ENCODE results near the gene EMILIN3. TPM values are rescaled to one million over a fixed set of nuclear protein-coding genes. Genes with fewer than 3 reads are reported as not detected.

The EMILIN3 gene
- total and polyA plus RNA-seq, 2 of the 4 experiments (the other 2 are of a cell fraction), result under 0.01 to 0.07 TPM

- no peak overlapping the region for H3K56ac ChIP-seq (ENCODE audit: extremely low read depth, insufficient read depth, low read length)
- CTCF ChIA-PET, result no interaction called here
- no peak overlapping the region for H4K91ac ChIP-seq (ENCODE audit: insufficient read depth, low read depth, low read length)
- H4K5ac ChIP-seq (ENCODE audit: low read depth, low read length), result no peak overlapping the region
- H2BK20ac ChIP-seq (ENCODE audit: low read depth, low read length), result no peak overlapping the region
- intact Hi-C loops (cut with micrococcal nuclease), result no loop called here
- TF ChIP-seq MAFK (IDR thresholded peaks at IDR 0.05; ENCODE audit: low read depth, low read length), result no peak
- ATAC-seq (ENCODE audit: low read depth), result no peak
- H2BK120ac ChIP-seq (ENCODE audit: low read depth, low read length), result no peak overlapping the region
- no peak overlapping the region for H3K14ac ChIP-seq (replicated peaks; ENCODE audit: low read depth, low read length)
- H3K9me3 ChIP-seq (ENCODE audit: control insufficient read depth, insufficient read depth, low read length), result no peaks in the 10 kb centered on the region
- no peaks in the 10 kb centered on the region for H3K36me3 ChIP-seq (ENCODE audit: control insufficient read depth, insufficient read depth, low read length)
- no peak overlapping the region for H3K4me3 ChIP-seq (ENCODE audit: insufficient read depth, low read depth, low read length)
- WGBS, 2 experiments (ENCODE audit: extremely low coverage in 2 of 2, insufficient read length in 1 of 2), result 84% methylated on average over 7 of the region's 13 CpGs; no CpG with 5 or more reads in 1 of the 2 experiments
- dilution Hi-C loops (cut with HindIII; ENCODE audit: low sequenced_read_pairs, unreplicated experiment), result no loop called here
- no peak overlapping the region for H2BK5ac ChIP-seq (ENCODE audit: low read depth, low read length, poor library complexity, severe bottlenecking)
- in situ Hi-C loops (cut with MboI; ENCODE audit: low sequenced_read_pairs), result no loop called here
- no peak overlapping the region for H4K8ac ChIP-seq (ENCODE audit: low read depth in 2 of 2, low read length in 2 of 2)
- H3K27ac ChIP-seq (ENCODE audit: insufficient read depth, low read length), result no peak overlapping the region
- no peak overlapping the region for H2BK15ac ChIP-seq (ENCODE audit: low read depth, low read length)
- no peaks in the 10 kb centered on the region for H3K4me1 ChIP-seq (ENCODE audit: control insufficient read depth, insufficient read depth, low read length)
- H3K23ac ChIP-seq (ENCODE audit: low read depth, low read length), result no peak overlapping the region
- no peak overlapping the region for H2AFZ ChIP-seq (replicated peaks; ENCODE audit: low read length, poor library complexity)
- peaks cover 4% of the 10 kb centered on the region; the same call in 1 of the 2 replicates for H4K20me1 ChIP-seq (ENCODE audit: insufficient read depth, low read length)
- no peak overlapping the region for H2AK9ac ChIP-seq (replicated peaks; ENCODE audit: low read depth, low read length, poor library complexity)
- H2AK5ac ChIP-seq (ENCODE audit: low read depth, low read length), result no peak overlapping the region
- H3K18ac ChIP-seq (ENCODE audit: low read depth, low read length), result no peak overlapping the region
- BruUV-seq (replicated peaks), result no TSS peak
- no peak overlapping the region for H3K4ac ChIP-seq (ENCODE audit: low read depth, low read length)
- POLR2A ChIA-PET (ENCODE audit: unreplicated experiment), result no interaction called here
- H3K9ac ChIP-seq (ENCODE audit: low read depth, low read length), result no peak overlapping the region
- H3K27me3 ChIP-seq (ENCODE audit: control insufficient read depth, insufficient read depth, low read length), result peaks cover 51% of the 10 kb centered on the region
- no peaks in the 10 kb centered on the region for H3K79me1 ChIP-seq (ENCODE audit: low read depth in 1 of 2, low read length in 2 of 2)
- no peaks in the 10 kb centered on the region for H3K9me1 ChIP-seq (ENCODE audit: insufficient read depth, low read length)
- no peak overlapping the region for H3K4me2 ChIP-seq (ENCODE audit: low read depth, low read length)
- no peak for DNase-seq
Observed at GRCh38 chr20:41364236-41364855, 2.3 kb downstream of the EMILIN3 start.

All from IMR-90 (cell line).